HCT116 (cell line): ENCODE measurements around the gene DOCK9.

Source experiments
- CBX3 ChIP-seq: IDR thresholded peaks from 2 replicates; pipeline ENCODE4 v1.6.1; 2012; ENCODE audit warnings: low read depth
- ELF1 ChIP-seq: IDR thresholded peaks from 2 replicates; pipeline ENCODE4 v1.6.1; 2012; ENCODE audit warnings: low read depth, borderline replicate concordance
- FOSL1 ChIP-seq: IDR thresholded peaks from 2 replicates; pipeline ENCODE4 v1.6.1; 2012; ENCODE audit warnings: low read depth
- JUND ChIP-seq: IDR thresholded peaks from 2 replicates; pipeline ENCODE4 v1.6.1; 2012
- POLR2A ChIP-seq: IDR thresholded peaks from 2 replicates; pipeline ENCODE4 v1.7.0; 2011; ENCODE audit warnings: borderline replicate concordance; ENCODE audit not compliant: insufficient read depth, insufficient read length; ENCODE audit errors: extremely low read depth
- POLR2AphosphoS5 ChIP-seq: IDR thresholded peaks from 2 replicates; pipeline ENCODE4 v1.6.1; 2011; ENCODE audit warnings: mild to moderate bottlenecking, low read depth, low read length, moderate library complexity
- RAD21 ChIP-seq: IDR thresholded peaks from 2 replicates; pipeline ENCODE4 v1.6.1; 2012; ENCODE audit warnings: low read depth, mild to moderate bottlenecking
- SRF ChIP-seq: IDR thresholded peaks from 2 replicates; pipeline ENCODE4 v1.6.1; 2012; ENCODE audit warnings: low read depth
- YY1 ChIP-seq: IDR thresholded peaks from 2 replicates; pipeline ENCODE4 v1.6.1; 2011; ENCODE audit warnings: low read length, low read depth, moderate library complexity, mild to moderate bottlenecking; ENCODE audit not compliant: insufficient replicate concordance; ENCODE audit errors: extremely low read depth
- ZFX ChIP-seq: fragments of 450-650 bp; IDR thresholded peaks from 2 replicates; pipeline ENCODE4 v1.6.1; 2017
- TF ChIP-seq, protein P1 (sequence below): IDR thresholded peaks from 2 replicates; pipeline ENCODE4 v1.6.1; 2012; ENCODE audit warnings: low read depth
- TF ChIP-seq, protein P2 (sequence below): IDR thresholded peaks from 2 replicates; pipeline ENCODE4 v1.6.1; 2012
- TF ChIP-seq, protein P3 (sequence below), 3 experiments: fragments of 200-600 bp in 1 of 3; sonication (generic) in 1 of 3; IDR thresholded peaks in 2 of 3; conservative IDR thresholded peaks in 1 of 3; 2 replicates each; pipeline ENCODE4 v1.5.1; 2012 to 2017; ENCODE audit warnings: low read depth in 2 of 3, low read length in 2 of 3, antibody characterized with exemption in 1 of 3, borderline replicate concordance in 1 of 3, control low read depth in 1 of 3, mild to moderate bottlenecking in 1 of 3, mixed read lengths in 1 of 3, mixed run types in 1 of 3, moderate library complexity in 1 of 3; ENCODE audit not compliant: insufficient read depth in 1 of 3

DNA sequence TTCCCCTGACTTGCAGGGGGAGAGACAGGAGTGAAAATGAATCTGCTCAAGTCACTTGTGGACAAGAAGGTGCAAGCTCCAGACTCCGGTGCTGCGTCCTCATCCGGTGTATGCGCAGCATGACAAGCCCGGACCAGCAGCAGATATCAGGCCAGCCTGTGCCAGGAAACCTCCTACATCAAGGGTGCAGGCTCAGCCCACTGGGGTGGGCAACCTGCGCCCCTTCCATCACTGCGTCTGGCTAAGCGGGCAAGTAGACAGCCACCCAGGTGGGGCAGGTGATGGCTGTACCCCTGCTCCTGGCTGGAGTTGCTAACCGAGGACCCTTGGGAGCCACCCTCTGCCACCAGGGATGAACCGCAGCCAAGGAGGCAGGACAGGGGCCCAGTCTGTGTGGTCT lies 192.5 kb downstream of the DOCK9 start:
- TF ChIP-seq SRF (no peak), CBX3 (no peak), YY1 (no peak), POLR2A (no peak), ELF1 (no peak), FOSL1 (no peak), RAD21 (no peak), POLR2AphosphoS5 (no peak), JUND (no peak), ZFX (no peak)
- TF ChIP-seq, protein P1, sequence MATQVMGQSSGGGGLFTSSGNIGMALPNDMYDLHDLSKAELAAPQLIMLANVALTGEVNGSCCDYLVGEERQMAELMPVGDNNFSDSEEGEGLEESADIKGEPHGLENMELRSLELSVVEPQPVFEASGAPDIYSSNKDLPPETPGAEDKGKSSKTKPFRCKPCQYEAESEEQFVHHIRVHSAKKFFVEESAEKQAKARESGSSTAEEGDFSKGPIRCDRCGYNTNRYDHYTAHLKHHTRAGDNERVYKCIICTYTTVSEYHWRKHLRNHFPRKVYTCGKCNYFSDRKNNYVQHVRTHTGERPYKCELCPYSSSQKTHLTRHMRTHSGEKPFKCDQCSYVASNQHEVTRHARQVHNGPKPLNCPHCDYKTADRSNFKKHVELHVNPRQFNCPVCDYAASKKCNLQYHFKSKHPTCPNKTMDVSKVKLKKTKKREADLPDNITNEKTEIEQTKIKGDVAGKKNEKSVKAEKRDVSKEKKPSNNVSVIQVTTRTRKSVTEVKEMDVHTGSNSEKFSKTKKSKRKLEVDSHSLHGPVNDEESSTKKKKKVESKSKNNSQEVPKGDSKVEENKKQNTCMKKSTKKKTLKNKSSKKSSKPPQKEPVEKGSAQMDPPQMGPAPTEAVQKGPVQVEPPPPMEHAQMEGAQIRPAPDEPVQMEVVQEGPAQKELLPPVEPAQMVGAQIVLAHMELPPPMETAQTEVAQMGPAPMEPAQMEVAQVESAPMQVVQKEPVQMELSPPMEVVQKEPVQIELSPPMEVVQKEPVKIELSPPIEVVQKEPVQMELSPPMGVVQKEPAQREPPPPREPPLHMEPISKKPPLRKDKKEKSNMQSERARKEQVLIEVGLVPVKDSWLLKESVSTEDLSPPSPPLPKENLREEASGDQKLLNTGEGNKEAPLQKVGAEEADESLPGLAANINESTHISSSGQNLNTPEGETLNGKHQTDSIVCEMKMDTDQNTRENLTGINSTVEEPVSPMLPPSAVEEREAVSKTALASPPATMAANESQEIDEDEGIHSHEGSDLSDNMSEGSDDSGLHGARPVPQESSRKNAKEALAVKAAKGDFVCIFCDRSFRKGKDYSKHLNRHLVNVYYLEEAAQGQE = no peak
- TF ChIP-seq, protein P2, sequence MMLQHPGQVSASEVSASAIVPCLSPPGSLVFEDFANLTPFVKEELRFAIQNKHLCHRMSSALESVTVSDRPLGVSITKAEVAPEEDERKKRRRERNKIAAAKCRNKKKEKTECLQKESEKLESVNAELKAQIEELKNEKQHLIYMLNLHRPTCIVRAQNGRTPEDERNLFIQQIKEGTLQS = no peak
- TF ChIP-seq, protein P3, sequence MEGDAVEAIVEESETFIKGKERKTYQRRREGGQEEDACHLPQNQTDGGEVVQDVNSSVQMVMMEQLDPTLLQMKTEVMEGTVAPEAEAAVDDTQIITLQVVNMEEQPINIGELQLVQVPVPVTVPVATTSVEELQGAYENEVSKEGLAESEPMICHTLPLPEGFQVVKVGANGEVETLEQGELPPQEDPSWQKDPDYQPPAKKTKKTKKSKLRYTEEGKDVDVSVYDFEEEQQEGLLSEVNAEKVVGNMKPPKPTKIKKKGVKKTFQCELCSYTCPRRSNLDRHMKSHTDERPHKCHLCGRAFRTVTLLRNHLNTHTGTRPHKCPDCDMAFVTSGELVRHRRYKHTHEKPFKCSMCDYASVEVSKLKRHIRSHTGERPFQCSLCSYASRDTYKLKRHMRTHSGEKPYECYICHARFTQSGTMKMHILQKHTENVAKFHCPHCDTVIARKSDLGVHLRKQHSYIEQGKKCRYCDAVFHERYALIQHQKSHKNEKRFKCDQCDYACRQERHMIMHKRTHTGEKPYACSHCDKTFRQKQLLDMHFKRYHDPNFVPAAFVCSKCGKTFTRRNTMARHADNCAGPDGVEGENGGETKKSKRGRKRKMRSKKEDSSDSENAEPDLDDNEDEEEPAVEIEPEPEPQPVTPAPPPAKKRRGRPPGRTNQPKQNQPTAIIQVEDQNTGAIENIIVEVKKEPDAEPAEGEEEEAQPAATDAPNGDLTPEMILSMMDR (IDR thresholded peaks at IDR 0.05 in 2 of 3, conservative IDR thresholded peaks at IDR 0.05 in 1 of 3; ENCODE audit: borderline replicate concordance in 1 of 3, insufficient read depth in 1 of 3, low read depth in 2 of 3, low read length in 2 of 3) = no peak
